ENCODE results near the gene DPY19L1.

GRCh38 chr7:34931739-34932138 is 105.5 kb downstream of the DPY19L1 start:
- TF ChIP-seq POLR2A (IDR thresholded peaks at IDR 0.05) (no peak), CTCF (IDR thresholded peaks at IDR 0.05) (no peak)
